DOHH2 (cell line): Measurements from ENCODE around the gene SRSF12.

Experiments used
- H3F3A ChIP-seq: fragments of 200-600 bp; sonication (generic), shearing (Covaris generic); 2 replicates; pipeline ENCODE4 v1.6.0; 2016; ENCODE audit warnings: antibody characterized with exemption, mild to moderate bottlenecking; ENCODE audit not compliant: control insufficient read depth, insufficient read depth
- H3K27ac ChIP-seq: fragments of 200-600 bp; sonication (generic); 2 replicates; pipeline ENCODE4 v1.5.1; 2014; ENCODE audit warnings: low read depth, mild to moderate bottlenecking, low read length, moderate library complexity
- H3K27me3 ChIP-seq: fragments of 200-600 bp; sonication (generic); 2 replicates; pipeline ENCODE4 v1.6.1; 2014; ENCODE audit warnings: mild to moderate bottlenecking, low read length, mixed read lengths; ENCODE audit not compliant: control insufficient read depth
- H3K36me3 ChIP-seq: fragments of 200-600 bp; sonication (generic); 2 replicates; pipeline ENCODE4 v1.6.1; 2014; ENCODE audit warnings: mild to moderate bottlenecking, low read length, moderate library complexity, mixed read lengths; ENCODE audit not compliant: control insufficient read depth
- H3K4me1 ChIP-seq: fragments of 200-600 bp; sonication (generic); 2 replicates; pipeline ENCODE4 v1.6.1; 2014; ENCODE audit warnings: mild to moderate bottlenecking, low read length, mixed read lengths; ENCODE audit not compliant: control insufficient read depth
- H3K4me2 ChIP-seq: fragments of 200-600 bp; sonication (generic); 2 replicates; pipeline ENCODE4 v1.6.0; 2014; ENCODE audit warnings: mild to moderate bottlenecking, low read length, moderate library complexity
- H3K4me3 ChIP-seq: fragments of 200-600 bp; sonication (generic); 2 replicates; pipeline ENCODE4 v1.5.1; 2014; ENCODE audit warnings: mild to moderate bottlenecking, low read length, mixed read lengths
- H3K79me2 ChIP-seq: fragments of 200-600 bp; sonication (generic); 2 replicates; pipeline ENCODE4 v1.6.1; 2014; ENCODE audit warnings: mild to moderate bottlenecking, low read length, mixed read lengths; ENCODE audit not compliant: control insufficient read depth
- H3K9me2 ChIP-seq: fragments of 200-600 bp; sonication (generic); replicated peaks from 2 replicates; pipeline ENCODE4 v1.6.1; 2014; ENCODE audit warnings: mild to moderate bottlenecking, low read length, mixed read lengths; ENCODE audit not compliant: control insufficient read depth
- H3K9me3 ChIP-seq: fragments of 200-600 bp; sonication (generic); 2 replicates; pipeline ENCODE4 v1.6.1; 2014; ENCODE audit warnings: antibody characterized with exemption, low read length, mixed read lengths; ENCODE audit not compliant: control insufficient read depth, insufficient read depth
- H4K20me1 ChIP-seq: fragments of 200-600 bp; sonication (generic); 2 replicates; pipeline ENCODE4 v1.6.0; 2014; ENCODE audit warnings: low read depth, mild to moderate bottlenecking, antibody characterized with exemption, low read length, moderate library complexity; ENCODE audit not compliant: control insufficient read depth, insufficient read depth
- EZH2phosphoT487 ChIP-seq: fragments of 200-600 bp; sonication (generic); IDR thresholded peaks from 2 replicates; pipeline ENCODE4 v1.6.1; 2017; ENCODE audit warnings: borderline replicate concordance, mild to moderate bottlenecking, antibody characterized with exemption, low read length, moderate library complexity, mixed read lengths
- TF ChIP-seq, protein P1 (sequence below): fragments of 200-600 bp; sonication (generic); IDR thresholded peaks from one replicate; pipeline ENCODE4 v1.5.1; 2014; ENCODE audit warnings: antibody characterized with exemption, mild to moderate bottlenecking, low read depth, low read length; ENCODE audit not compliant: poor library complexity, severe bottlenecking

Gene SRSF12

DNA sequence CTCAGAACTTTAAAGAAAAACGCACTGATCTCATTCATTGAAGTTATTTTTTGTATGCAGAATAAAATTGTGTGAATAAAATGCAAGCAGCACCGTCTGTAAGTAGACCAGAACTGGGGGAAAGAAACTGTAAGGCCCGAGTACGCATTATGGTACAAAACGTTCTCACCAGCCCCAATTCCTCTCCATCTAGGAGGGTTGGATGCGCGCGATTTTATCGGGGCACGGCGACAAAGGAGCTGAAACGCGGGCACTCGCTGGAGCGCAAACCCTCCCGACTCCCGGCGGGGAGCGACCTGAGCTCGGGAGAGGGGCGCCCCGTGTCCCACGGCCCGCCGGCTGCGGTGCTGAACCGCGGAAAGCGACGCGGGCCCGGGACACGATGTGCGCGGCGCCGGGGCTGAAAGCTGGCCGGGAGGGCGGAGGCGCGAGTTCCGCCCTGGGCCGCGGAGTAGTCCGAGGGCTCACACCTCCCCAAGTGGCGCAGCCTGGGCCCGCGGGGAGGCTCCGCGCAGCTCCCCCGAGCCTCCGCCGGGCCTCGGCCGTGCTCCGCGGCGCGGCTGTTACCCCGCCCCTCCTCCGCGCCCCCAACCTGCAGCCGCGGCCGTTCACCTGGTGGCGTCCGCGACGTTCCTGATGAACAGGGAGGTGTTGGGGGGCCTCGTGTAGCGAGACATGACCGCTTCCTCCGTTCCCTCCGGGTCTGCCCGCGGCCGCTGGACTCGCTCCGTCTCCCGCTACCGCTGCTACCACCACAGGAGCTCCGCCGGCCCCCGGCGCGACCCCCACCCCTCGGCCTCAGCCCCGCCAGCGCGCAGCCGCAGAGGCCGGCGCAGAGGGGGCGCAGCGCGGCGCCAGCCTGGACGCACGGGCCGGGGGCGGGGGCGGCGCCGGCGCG, at the start of gene SRSF12:
Gene SRSF12, minus strand, starts transcription at position 861 of the 898 bp plus-strand sequence. Its CDS starts 184 bp downstream, at position 677.
- no peak within 1 kb of the TSS for H3K27ac ChIP-seq
- peaks cover 6% of the 10 kb centered on the region; the same call in 1 of the 2 replicates for H3K4me1 ChIP-seq
- H3K9me2 ChIP-seq = no peaks in the 10 kb centered on the region
- no peaks in the 10 kb centered on the region for H3K9me3 ChIP-seq
- H3K79me2 ChIP-seq = no peaks in the 10 kb centered on the region
- peak within 1 kb of the TSS; percentile 70 for H3K4me3 ChIP-seq
- no peaks in the 10 kb centered on the region for H4K20me1 ChIP-seq
- TF ChIP-seq, protein P1, sequence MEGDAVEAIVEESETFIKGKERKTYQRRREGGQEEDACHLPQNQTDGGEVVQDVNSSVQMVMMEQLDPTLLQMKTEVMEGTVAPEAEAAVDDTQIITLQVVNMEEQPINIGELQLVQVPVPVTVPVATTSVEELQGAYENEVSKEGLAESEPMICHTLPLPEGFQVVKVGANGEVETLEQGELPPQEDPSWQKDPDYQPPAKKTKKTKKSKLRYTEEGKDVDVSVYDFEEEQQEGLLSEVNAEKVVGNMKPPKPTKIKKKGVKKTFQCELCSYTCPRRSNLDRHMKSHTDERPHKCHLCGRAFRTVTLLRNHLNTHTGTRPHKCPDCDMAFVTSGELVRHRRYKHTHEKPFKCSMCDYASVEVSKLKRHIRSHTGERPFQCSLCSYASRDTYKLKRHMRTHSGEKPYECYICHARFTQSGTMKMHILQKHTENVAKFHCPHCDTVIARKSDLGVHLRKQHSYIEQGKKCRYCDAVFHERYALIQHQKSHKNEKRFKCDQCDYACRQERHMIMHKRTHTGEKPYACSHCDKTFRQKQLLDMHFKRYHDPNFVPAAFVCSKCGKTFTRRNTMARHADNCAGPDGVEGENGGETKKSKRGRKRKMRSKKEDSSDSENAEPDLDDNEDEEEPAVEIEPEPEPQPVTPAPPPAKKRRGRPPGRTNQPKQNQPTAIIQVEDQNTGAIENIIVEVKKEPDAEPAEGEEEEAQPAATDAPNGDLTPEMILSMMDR = no peak
- TF ChIP-seq EZH2phosphoT487 = peak; percentile 92; the same call in 1 of the 2 replicates
- peak within 1 kb of the TSS; percentile 73 for H3K4me2 ChIP-seq
- H3K36me3 ChIP-seq = no peaks in the 10 kb centered on the region
- no peaks in the 10 kb centered on the region for H3F3A ChIP-seq
- peaks cover 16% of the 10 kb centered on the region for H3K27me3 ChIP-seq

DNA sequence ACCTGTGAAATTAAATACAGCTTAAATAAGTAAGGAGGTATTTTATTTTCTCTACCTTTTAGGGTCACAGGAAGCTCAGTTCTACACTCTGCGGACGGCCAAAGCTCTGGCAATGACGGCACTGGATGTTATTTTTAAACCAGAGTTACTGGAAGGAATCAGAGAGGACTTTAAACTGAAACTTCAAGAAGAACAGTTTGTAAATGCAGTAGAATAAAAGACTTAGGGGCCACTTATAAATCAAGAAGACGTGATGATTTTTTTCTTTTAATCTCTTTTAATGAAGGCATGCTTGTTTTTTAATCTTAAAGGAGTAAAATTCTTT, 44.1 kb upstream of the SRSF12 start:
- TF ChIP-seq, protein P1 = no peak
- no peak for TF ChIP-seq EZH2phosphoT487
- H3K4me3 ChIP-seq = no peak overlapping the region
- peaks cover 77% of the 10 kb centered on the region for H3K36me3 ChIP-seq
- H3K9me2 ChIP-seq = no peaks in the 10 kb centered on the region
- H3K4me1 ChIP-seq = no peaks in the 10 kb centered on the region
- no peaks in the 10 kb centered on the region for H3K9me3 ChIP-seq
- H4K20me1 ChIP-seq = 0 out of 2 replicates have a peak, but pooled peaks cover 3% of the 10 kb centered on the region
- no peak overlapping the region for H3K4me2 ChIP-seq
- no peak overlapping the region for H3K27ac ChIP-seq
- no peaks in the 10 kb centered on the region for H3K79me2 ChIP-seq
- H3K27me3 ChIP-seq = no peaks in the 10 kb centered on the region
- H3F3A ChIP-seq = peaks cover 6% of the 10 kb centered on the region; the same call in 1 of the 2 replicates

DNA sequence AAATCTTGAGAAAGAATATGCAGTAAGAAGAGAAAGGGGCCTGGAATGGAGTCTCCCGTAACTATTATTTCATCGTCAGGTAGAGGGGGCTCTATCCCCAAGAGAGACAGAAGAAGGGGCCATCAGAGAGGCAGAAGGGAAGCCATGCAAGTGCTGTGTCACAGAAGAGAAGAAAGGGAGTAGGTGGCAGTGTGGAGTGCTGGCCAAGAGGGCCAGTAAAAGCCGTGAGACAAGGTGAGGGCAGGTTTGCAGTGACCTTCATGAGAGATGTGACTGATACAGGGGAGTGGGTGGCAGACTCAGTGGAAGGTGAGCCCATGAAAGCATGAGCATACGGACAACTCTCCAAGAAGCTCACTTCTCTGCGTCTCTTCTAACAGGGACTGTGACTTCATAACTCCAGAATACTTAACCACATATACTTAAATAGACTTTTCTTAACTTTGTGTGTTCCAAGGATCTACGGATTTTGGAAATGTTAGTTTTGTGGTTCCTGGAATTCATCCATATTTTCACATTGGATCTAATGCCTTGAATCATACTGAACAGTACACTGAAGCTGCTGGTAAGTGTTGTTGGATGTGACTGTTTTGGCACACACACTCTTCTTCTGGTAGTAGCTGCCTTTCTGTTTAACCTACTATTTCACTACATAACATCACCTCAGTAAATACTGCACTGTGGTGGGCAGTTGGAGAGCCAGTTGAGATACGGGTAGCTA, 43.6 kb upstream of the SRSF12 start:
- peaks cover 6% of the 10 kb centered on the region; the same call in 1 of the 2 replicates for H3F3A ChIP-seq
- H3K27me3 ChIP-seq = no peaks in the 10 kb centered on the region
- H3K4me3 ChIP-seq = no peak overlapping the region
- H3K4me2 ChIP-seq = no peak overlapping the region
- 0 out of 2 replicates have a peak, but pooled peaks cover 3% of the 10 kb centered on the region for H4K20me1 ChIP-seq
- H3K9me3 ChIP-seq = no peaks in the 10 kb centered on the region
- peaks cover 79% of the 10 kb centered on the region for H3K36me3 ChIP-seq
- H3K9me2 ChIP-seq = no peaks in the 10 kb centered on the region
- TF ChIP-seq, protein P1 = no peak
- TF ChIP-seq EZH2phosphoT487 = no peak
- no peaks in the 10 kb centered on the region for H3K4me1 ChIP-seq
- H3K27ac ChIP-seq = no peak overlapping the region
- peaks cover 2% of the 10 kb centered on the region for H3K79me2 ChIP-seq
